HepG2 (cell line): Measurements from ENCODE around the gene RIPK1. TPM values are rescaled to one million over a fixed set of nuclear protein-coding genes. Genes with fewer than 3 reads are reported as not detected.
"Not testable (repeated sequence)": the region's sequence is repeated elsewhere in the genome, so short reads cannot be mapped to it uniquely, and the experiment has no call there.

ENCODE experiments used
- ATAC-seq: fragments of 200-7000 bp; cut with Tn5 transposase; 3 replicates; pipeline ENCODE4 v1.9.1; 2020; ENCODE audit warnings: mild to moderate bottlenecking, moderate library complexity
- BruUV-seq: library from RNA; stranded (reverse); fragments of 400-500 nt; replicated peaks from 2 replicates; lab custom pipeline; 2021; lab: Mats Ljungman, UMichigan
- CTCF ChIA-PET: fragments of 300-600 bp; formaldehyde crosslinking; extraction: SDS; loops from one replicate; lab custom pipeline; 2021; ENCODE audit warnings: low total read pairs, inconsistent platforms, low intra/inter-chr PET ratio; lab: Yijun Ruan, JAX
- POLR2A ChIA-PET: fragments of 350-600 bp; sonication (Branson Sonifier 250); formaldehyde crosslinking; loops from one replicate; lab custom pipeline; 2020; ENCODE audit warnings: antibody characterized with exemption, inconsistent platforms; lab: Yijun Ruan, JAX
- DNase-seq: peaks from one replicate; pipeline ENCODE4 v3.0.0-alpha.2; 2015; ENCODE audit warnings: low spot score
- FAIRE-seq: peaks from 3 replicates; lab custom pipeline; 2011; peaks lifted over from hg19 to GRCh38; lab: Jason Lieb, UNC
- H2AFZ ChIP-seq: one replicate; pipeline ENCODE4 v1.6.1; 2011; ENCODE audit warnings: low read length, inconsistent platforms
- H3K27ac ChIP-seq: fragments of 300-600 bp; 3 replicates; pipeline ENCODE4 v1.8.0; 2011; ENCODE audit warnings: mixed run types, mild to moderate bottlenecking, mixed read lengths, low read length, inconsistent platforms; ENCODE audit not compliant: insufficient read depth; ENCODE audit errors: extremely low read length
- H3K27me3 ChIP-seq, 2 experiments: fragments of 200-600 bp in 1 of 2; 2 replicates in 1 of 2; 3 replicates in 1 of 2; pipeline versions ENCODE4 v1.6.0 to v1.8.0; 2011; ENCODE audit warnings: low read length in 2 of 2, mild to moderate bottlenecking in 2 of 2, moderate library complexity in 2 of 2, inconsistent platforms in 1 of 2; ENCODE audit not compliant: insufficient read depth in 2 of 2, control insufficient read depth in 1 of 2
- H3K36me3 ChIP-seq, 2 experiments: fragments of 200-600 bp in 1 of 2; replicated peaks in 1 of 2; 2 replicates in 1 of 2; 3 replicates in 1 of 2; pipeline versions ENCODE4 v1.5.1 to v1.8.0; 2011; ENCODE audit warnings: low read length in 2 of 2, inconsistent platforms in 1 of 2; ENCODE audit not compliant: insufficient read depth in 2 of 2, control insufficient read depth in 1 of 2
- H3K4me1 ChIP-seq: 2 replicates; pipeline ENCODE4 v1.5.1; 2012; ENCODE audit warnings: low read length, inconsistent platforms; ENCODE audit not compliant: insufficient read depth
- H3K4me2 ChIP-seq: 2 replicates; pipeline ENCODE4 v1.6.0; 2011; ENCODE audit warnings: low read depth, low read length, inconsistent platforms
- H3K4me3 ChIP-seq, 3 experiments: fragments of 200-600 bp in 1 of 3; sonication (generic), shearing (Covaris generic) in 1 of 3; replicated peaks in 1 of 3; 2 replicates each; pipeline ENCODE4 v1.5.1; 2011 to 2016; ENCODE audit warnings: low read length in 3 of 3, inconsistent platforms in 2 of 3, low read depth in 2 of 3, mild to moderate bottlenecking in 2 of 3, control low read depth in 1 of 3, mixed read lengths in 1 of 3; ENCODE audit not compliant: insufficient read depth in 1 of 3
- H3K79me2 ChIP-seq: one replicate; pipeline ENCODE4 v1.6.1; 2011; ENCODE audit warnings: low read length, inconsistent platforms; ENCODE audit not compliant: insufficient read depth
- H3K9ac ChIP-seq: 2 replicates; pipeline ENCODE4 v1.6.0; 2011; ENCODE audit warnings: mild to moderate bottlenecking, low read depth, low read length, inconsistent platforms; ENCODE audit not compliant: insufficient read depth
- H3K9me3 ChIP-seq: 2 replicates; pipeline ENCODE4 v1.5.1; 2012; ENCODE audit warnings: mild to moderate bottlenecking, low read length
- H4K20me1 ChIP-seq: 2 replicates; pipeline ENCODE4 v1.6.0; 2011; ENCODE audit warnings: inconsistent platforms, mild to moderate bottlenecking, low read length, moderate library complexity; ENCODE audit not compliant: insufficient read depth
- CHCHD3 ChIP-seq: sonication (generic); formaldehyde crosslinking; IDR thresholded peaks from 2 replicates; pipeline ENCODE4 v1.8.0; 2022; ENCODE audit warnings: mild to moderate bottlenecking, missing genetic modification reagents, moderate library complexity
- MAFF ChIP-seq: IDR thresholded peaks from 2 replicates; pipeline ENCODE4 v1.6.1; 2011; ENCODE audit warnings: low read depth, low read length, improper control_type of control experiment
- MAFK ChIP-seq, 2 experiments: IDR thresholded peaks in 1 of 2; conservative IDR thresholded peaks in 1 of 2; 2 replicates each; pipeline ENCODE4 v1.6.1; 2011; ENCODE audit warnings: improper control_type of control experiment in 2 of 2, low read length in 2 of 2
- ZFP90 ChIP-seq: sonication (generic); formaldehyde crosslinking; IDR thresholded peaks from 2 replicates; pipeline ENCODE4 v1.8.0; 2022; ENCODE audit warnings: missing genetic modification reagents, mild to moderate bottlenecking, inconsistent platforms, borderline replicate concordance
- ZNF441 ChIP-seq: sonication (generic); formaldehyde crosslinking; IDR thresholded peaks from 2 replicates; pipeline ENCODE4 v1.7.0; 2021; ENCODE audit warnings: missing genetic modification reagents, borderline replicate concordance
- WGBS: methylation state at CpG from one replicate; pipeline ENCODE4 v1.1.6; 2017; ENCODE audit warnings: low lambda C conversion rate; 5-methylcytosine and 5-hydroxymethylcytosine counted together
- in situ Hi-C: cut with HindIII; loops from 2 replicates; pipeline ENCODE4 v1.10.0; 2017; ENCODE audit warnings: low pct_unique_long_range_greater_than_20kb; ENCODE audit not compliant: extremely low pct_ligation_motif_present
- intact Hi-C: fragments of 100-400 bp; cut with micrococcal nuclease; formaldehyde crosslinking; loops from one replicate; pipeline ENCODE4 v1.10.0; 2022; ENCODE audit not compliant: unreplicated experiment
- polyA plus RNA-seq, 8 experiments: library from polyadenylated mRNA; depleted of rRNA in 3 of 8; stranded (reverse) in 7 of 8; unstranded in 1 of 8; fragments of >200 nt; fragmentation: Illumina TruSeq in 4 of 8; extraction: Trizol in 4 of 8; gene quantifications; 2 replicates each; pipeline versions ENCODE4 v1.2.1 to v1.2.3, GENCODE V29; 2011 to 2016; ENCODE audit warnings: low read depth in 4 of 8, missing spikeins in 1 of 8, mixed read lengths in 1 of 8; ENCODE audit not compliant: insufficient read depth in 1 of 8
- total RNA-seq, 5 experiments: library from RNA; depleted of rRNA; stranded (reverse); fragments of >200 nt; fragmentation: Illumina TruSeq; extraction: Trizol; gene quantifications; 2 replicates each; pipeline ENCODE4 v1.2.3, GENCODE V29; 2016; ENCODE audit warnings: low read depth in 1 of 5

Gene RIPK1
- total and polyA plus RNA-seq, 2 of the 13 experiments (the other 11 are each of a cell fraction or from before 2014, with no cell fraction given): 9.0 to 10.3 TPM

- Histone ChIP-seq H3K27ac (no peak overlapping the region), H3K79me2 (no peaks in the 10 kb centered on the region)
- TF ChIP-seq ZNF441 (CRISPR knock-in tag): no peak
- TF ChIP-seq MAFF: peak; percentile 88
- no peak for TF ChIP-seq CHCHD3
- TF ChIP-seq MAFK (conservative IDR thresholded peaks at IDR 0.05 in 1 of 2, IDR thresholded peaks at IDR 0.05 in 1 of 2; ENCODE audit: low read length in 2 of 2): peak; percentile 85 to 91
- no peak for TF ChIP-seq ZFP90 (CRISPR knock-in tag)
- TF ChIP-seq, all 625 proteins: peak for 2
- ATAC-seq (no peak), DNase-seq (no peak), FAIRE-seq (no peak)
- ChIA-PET CTCF (no interaction called here), POLR2A (interaction anchor here (1.3 to 1.4 kb wide), 3 partner anchors 9 to 69 kb away, joined by 3 to 6 read pairs (median 5); partner anchors contain the start of genes BPHL and RIPK1)
- no peak overlapping the region for H3K4me2 ChIP-seq
- no peak overlapping the region for H3K4me3 ChIP-seq
- peaks cover 0 to 12% of the 10 kb centered on the region in 2 experiments; a peak in 3 of 5 replicates for H3K27me3 ChIP-seq
- intact Hi-C loops (loop anchor here (5.0 to 10.0 kb wide), 3 partner anchors 107 to 1464 kb away; no protein-coding TSS in a partner anchor), in situ Hi-C loops (no loop called here)
- H4K20me1 ChIP-seq: no peaks in the 10 kb centered on the region
- BruUV-seq: no TSS peak
- no peaks in the 10 kb centered on the region for H3K9me3 ChIP-seq
- H3K9ac ChIP-seq: no peak overlapping the region
- peaks cover 34% of the 10 kb centered on the region for H3K4me1 ChIP-seq
- no peak overlapping the region for H2AFZ ChIP-seq
- no peaks in the 10 kb centered on the region for H3K36me3 ChIP-seq
- 13% methylated on average over 2 of the region's 2 CpGs for WGBS
Measured at GRCh38 chr6:3058957-3059356, 9.3 kb upstream of the RIPK1 start.

- FAIRE-seq, H3K4me2 ChIP-seq, H3K36me3 ChIP-seq, H4K20me1 ChIP-seq, in situ Hi-C loops, H3K4me3 ChIP-seq, H3K79me2 ChIP-seq, H3K9me3 ChIP-seq, DNase-seq, H3K27ac ChIP-seq, H3K9ac ChIP-seq, ATAC-seq, BruUV-seq, H2AFZ ChIP-seq, CTCF ChIA-PET: not testable (repeated sequence)
- POLR2A ChIA-PET: interaction anchor here (1.3 to 1.4 kb wide), 2 partner anchors 8 to 70 kb away, joined by 5 to 6 read pairs; partner anchors contain the start of gene RIPK1
- peaks cover 23% of the 10 kb centered on the region for H3K4me1 ChIP-seq
- H3K27me3 ChIP-seq: peaks cover 0 to 12% of the 10 kb centered on the region in 2 experiments; a peak in 3 of 5 replicates
- intact Hi-C loops: loop anchor here (10.0 kb wide), 1 partner anchor 55 kb away; the partner anchor contains the start of gene BPHL
- WGBS: 70% methylated on average over 11 of the region's 11 CpGs
Measured at GRCh38 chr6:3060092-3060491, 8.2 kb upstream of the RIPK1 start.
